ENCODE data around the gene POU6F1.

POU6F1 gene

GRCh38 chr12:51172515-51173431, 45.1 kb downstream of the POU6F1 start, which contains the start of gene TFCP2:
Gene TFCP2 (minus strand): TSS chr12:51173135. CDS start chr12:51172422, 713 bp downstream.
- Histone ChIP-seq H3K4me1 (ENCODE audit: control insufficient read depth, insufficient read depth, low read length) (no peaks in the 10 kb centered on the region), H3K4me3 (ENCODE audit: low read depth, low read length) (peak within 1 kb of the TSS; percentile 99), H3K36me3 (ENCODE audit: control insufficient read depth in 2 of 2, insufficient read depth in 1 of 2, low read length in 2 of 2) (peaks cover 0 to under 1% of the 10 kb centered on the region in 2 experiments; a peak in 1 of 3 replicates), H3K9me3 (ENCODE audit: control insufficient read depth, insufficient read depth, low read depth, low read length) (no peaks in the 10 kb centered on the region), H3K27ac (ENCODE audit: extremely low read depth, low read depth, low read length) (peak within 1 kb of the TSS; percentile 85)
- ChIA-PET POLR2A (interaction anchor here (1.0 to 1.8 kb wide), 4 partner anchors 66 to 199 kb away, joined by 3 to 14 read pairs (median 4); partner anchors contain the start of genes CSRNP2 and DAZAP2), CTCF (no interaction called here)
- TF ChIP-seq ZNF404 (tag by site-specific recombination; IDR thresholded peaks at IDR 0.05) = no peak
- no peak for TF ChIP-seq ZNF211 (tag by site-specific recombination; IDR thresholded peaks at IDR 0.05; ENCODE audit: low read depth)
- TF ChIP-seq ZNF423 (tag by site-specific recombination; IDR thresholded peaks at IDR 0.05) = no peak
- peak; percentile 80; the same call in 1 of the 2 replicates for TF ChIP-seq ZNF501 (tag by site-specific recombination; IDR thresholded peaks at IDR 0.05)
- TF ChIP-seq ZNF664 (tag by site-specific recombination; IDR thresholded peaks at IDR 0.05) = no peak
- no peak for TF ChIP-seq ZNF214 (tag by site-specific recombination; IDR thresholded peaks at IDR 0.05; ENCODE audit: borderline replicate concordance)
- TF ChIP-seq, protein P1, sequence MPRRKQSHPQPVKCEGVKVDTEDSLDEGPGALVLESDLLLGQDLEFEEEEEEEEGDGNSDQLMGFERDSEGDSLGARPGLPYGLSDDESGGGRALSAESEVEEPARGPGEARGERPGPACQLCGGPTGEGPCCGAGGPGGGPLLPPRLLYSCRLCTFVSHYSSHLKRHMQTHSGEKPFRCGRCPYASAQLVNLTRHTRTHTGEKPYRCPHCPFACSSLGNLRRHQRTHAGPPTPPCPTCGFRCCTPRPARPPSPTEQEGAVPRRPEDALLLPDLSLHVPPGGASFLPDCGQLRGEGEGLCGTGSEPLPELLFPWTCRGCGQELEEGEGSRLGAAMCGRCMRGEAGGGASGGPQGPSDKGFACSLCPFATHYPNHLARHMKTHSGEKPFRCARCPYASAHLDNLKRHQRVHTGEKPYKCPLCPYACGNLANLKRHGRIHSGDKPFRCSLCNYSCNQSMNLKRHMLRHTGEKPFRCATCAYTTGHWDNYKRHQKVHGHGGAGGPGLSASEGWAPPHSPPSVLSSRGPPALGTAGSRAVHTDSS (tag by site-specific recombination; IDR thresholded peaks at IDR 0.05) = no peak
- no peak for TF ChIP-seq MZF1 (tag by site-specific recombination; IDR thresholded peaks at IDR 0.05; ENCODE audit: borderline replicate concordance)
- TF ChIP-seq ZNF248 (tag by site-specific recombination; IDR thresholded peaks at IDR 0.05) = no peak
- TF ChIP-seq ZNF140 (tag by site-specific recombination; IDR thresholded peaks at IDR 0.05) = no peak
- TF ChIP-seq, protein P2, sequence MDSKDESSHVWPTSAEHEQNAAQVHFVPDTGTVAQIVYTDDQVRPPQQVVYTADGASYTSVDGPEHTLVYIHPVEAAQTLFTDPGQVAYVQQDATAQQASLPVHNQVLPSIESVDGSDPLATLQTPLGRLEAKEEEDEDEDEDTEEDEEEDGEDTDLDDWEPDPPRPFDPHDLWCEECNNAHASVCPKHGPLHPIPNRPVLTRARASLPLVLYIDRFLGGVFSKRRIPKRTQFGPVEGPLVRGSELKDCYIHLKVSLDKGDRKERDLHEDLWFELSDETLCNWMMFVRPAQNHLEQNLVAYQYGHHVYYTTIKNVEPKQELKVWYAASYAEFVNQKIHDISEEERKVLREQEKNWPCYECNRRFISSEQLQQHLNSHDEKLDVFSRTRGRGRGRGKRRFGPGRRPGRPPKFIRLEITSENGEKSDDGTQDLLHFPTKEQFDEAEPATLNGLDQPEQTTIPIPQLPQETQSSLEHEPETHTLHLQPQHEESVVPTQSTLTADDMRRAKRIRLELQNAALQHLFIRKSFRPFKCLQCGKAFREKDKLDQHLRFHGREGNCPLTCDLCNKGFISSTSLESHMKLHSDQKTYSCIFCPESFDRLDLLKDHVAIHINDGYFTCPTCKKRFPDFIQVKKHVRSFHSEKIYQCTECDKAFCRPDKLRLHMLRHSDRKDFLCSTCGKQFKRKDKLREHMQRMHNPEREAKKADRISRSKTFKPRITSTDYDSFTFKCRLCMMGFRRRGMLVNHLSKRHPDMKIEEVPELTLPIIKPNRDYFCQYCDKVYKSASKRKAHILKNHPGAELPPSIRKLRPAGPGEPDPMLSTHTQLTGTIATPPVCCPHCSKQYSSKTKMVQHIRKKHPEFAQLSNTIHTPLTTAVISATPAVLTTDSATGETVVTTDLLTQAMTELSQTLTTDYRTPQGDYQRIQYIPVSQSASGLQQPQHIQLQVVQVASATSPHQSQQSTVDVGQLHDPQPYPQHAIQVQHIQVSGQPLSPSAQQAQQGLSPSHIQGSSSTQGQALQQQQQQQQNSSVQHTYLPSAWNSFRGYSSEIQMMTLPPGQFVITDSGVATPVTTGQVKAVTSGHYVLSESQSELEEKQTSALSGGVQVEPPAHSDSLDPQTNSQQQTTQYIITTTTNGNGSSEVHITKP (tag by site-specific recombination; IDR thresholded peaks at IDR 0.05) = peak; percentile 91
- no peak for TF ChIP-seq ZNF223 (tag by site-specific recombination; IDR thresholded peaks at IDR 0.05)
- TF ChIP-seq ZNF707 (tag by site-specific recombination; IDR thresholded peaks at IDR 0.05) = no peak
- TF ChIP-seq TRIM28 (IDR thresholded peaks at IDR 0.05; ENCODE audit: borderline replicate concordance, low read length) = 0 out of 2 replicates have a peak, but pooled peaks have one; percentile 26
- peak; percentile 53; the same call in 1 of the 2 replicates for TF ChIP-seq ZBTB20 (tag by site-specific recombination; IDR thresholded peaks at IDR 0.05)
- TF ChIP-seq ZNF2 (tag by site-specific recombination; IDR thresholded peaks at IDR 0.05) = peak; percentile 93
- TF ChIP-seq ZBTB7A (tag by site-specific recombination; IDR thresholded peaks at IDR 0.05; ENCODE audit: low read depth) = peak; percentile 40
- no peak for TF ChIP-seq ZNF302 (tag by site-specific recombination; IDR thresholded peaks at IDR 0.05; ENCODE audit: low read depth)
- TF ChIP-seq ZNF514 (tag by site-specific recombination; IDR thresholded peaks at IDR 0.05) = no peak
- TF ChIP-seq ZNF621 (tag by site-specific recombination; IDR thresholded peaks at IDR 0.05) = no peak
- peak; percentile 90 for TF ChIP-seq YY2 (tag by site-specific recombination; IDR thresholded peaks at IDR 0.05)
- no peak for TF ChIP-seq ZNF658 (tag by site-specific recombination; IDR thresholded peaks at IDR 0.05)
- no peak for TF ChIP-seq ZNF133 (tag by site-specific recombination; IDR thresholded peaks at IDR 0.05)
- no peak for TF ChIP-seq HOXA7 (CRISPR knock-in tag; IDR thresholded peaks at IDR 0.05; ENCODE audit: borderline replicate concordance)
- TF ChIP-seq ZNF677 (tag by site-specific recombination; IDR thresholded peaks at IDR 0.05) = no peak
- TF ChIP-seq ZSCAN30 (tag by site-specific recombination; IDR thresholded peaks at IDR 0.05) = peak; percentile 54; the same call in 1 of the 2 replicates
- no peak for TF ChIP-seq ZNF121 (tag by site-specific recombination; IDR thresholded peaks at IDR 0.05)
- no peak for TF ChIP-seq ZNF529 (tag by site-specific recombination; IDR thresholded peaks at IDR 0.05; ENCODE audit: insufficient replicate concordance)
- TF ChIP-seq ZNF280D (tag by site-specific recombination; IDR thresholded peaks at IDR 0.05) = peak; percentile 82; the same call in 1 of the 2 replicates
- no peak for TF ChIP-seq ZNF416 (tag by site-specific recombination; IDR thresholded peaks at IDR 0.05)

Data from HEK293 (cell line).